ENCODE data around the gene RSPH4A.
"Not testable (repeated sequence)": the region's sequence is repeated elsewhere in the genome, so short reads cannot be mapped to it uniquely, and the experiment has no call there.

RSPH4A gene

GRCh38 chr6:116586738-116587137, 29.5 kb upstream of the RSPH4A start:
- no peak for DNase-seq (ENCODE audit: low read depth in 1 of 2, low spot score in 1 of 2)
- in situ Hi-C loops (cut with HindIII; ENCODE audit: low pct_unique_long_range_greater_than_20kb, low sequenced_read_pairs) = no loop called here
- TF ChIP-seq JUND (IDR thresholded peaks at IDR 0.05; ENCODE audit: low read depth) = no peak

- in situ Hi-C loops (cut with HindIII; ENCODE audit: low pct_unique_long_range_greater_than_20kb, low sequenced_read_pairs) = no loop called here
- TF ChIP-seq JUND (IDR thresholded peaks at IDR 0.05; ENCODE audit: low read depth) = no peak
- no peak for DNase-seq (ENCODE audit: low read depth in 1 of 2, low spot score in 1 of 2)
Observed at GRCh38 chr6:116595247-116595646, 21.0 kb upstream of the RSPH4A start.

- DNase-seq (ENCODE audit: low read depth in 1 of 2, low spot score in 1 of 2) = peak in 1 of 2 experiments; percentile 48
- in situ Hi-C loops (cut with HindIII; ENCODE audit: low pct_unique_long_range_greater_than_20kb, low sequenced_read_pairs) = no loop called here
- no peak for TF ChIP-seq JUND (IDR thresholded peaks at IDR 0.05; ENCODE audit: low read depth)
Observed at GRCh38 chr6:116596815-116597214, 19.5 kb upstream of the RSPH4A start.

GRCh38 chr6:116603916-116604315, 12.4 kb upstream of the RSPH4A start:
- in situ Hi-C loops (cut with HindIII; ENCODE audit: low pct_unique_long_range_greater_than_20kb, low sequenced_read_pairs); DNase-seq (ENCODE audit: low read depth in 1 of 2, low spot score in 1 of 2): not testable (repeated sequence)

- in situ Hi-C loops (cut with HindIII; ENCODE audit: low pct_unique_long_range_greater_than_20kb, low sequenced_read_pairs); DNase-seq (ENCODE audit: low read depth in 1 of 2, low spot score in 1 of 2): not testable (repeated sequence)
Observed at GRCh38 chr6:116604868-116605267, 11.4 kb upstream of the RSPH4A start.

GRCh38 chr6:116605935-116606334, 10.3 kb upstream of the RSPH4A start:
- in situ Hi-C loops (cut with HindIII; ENCODE audit: low pct_unique_long_range_greater_than_20kb, low sequenced_read_pairs) = no loop called here
- no peak for DNase-seq (ENCODE audit: low read depth in 1 of 2, low spot score in 1 of 2)
- no peak for TF ChIP-seq JUND (IDR thresholded peaks at IDR 0.05; ENCODE audit: low read depth)

- in situ Hi-C loops (cut with HindIII; ENCODE audit: low pct_unique_long_range_greater_than_20kb, low sequenced_read_pairs) = no loop called here
- TF ChIP-seq JUND (IDR thresholded peaks at IDR 0.05; ENCODE audit: low read depth) = no peak
- no peak for DNase-seq (ENCODE audit: low read depth in 1 of 2, low spot score in 1 of 2)
Observed at GRCh38 chr6:116611056-116611455, 5.2 kb upstream of the RSPH4A start.

GRCh38 chr6:116616737-116617053, 416 bp downstream of the RSPH4A start:
- TF ChIP-seq JUND (IDR thresholded peaks at IDR 0.05; ENCODE audit: low read depth) = no peak
- in situ Hi-C loops (cut with HindIII; ENCODE audit: low pct_unique_long_range_greater_than_20kb, low sequenced_read_pairs) = no loop called here
- peak in 1 of 2 experiments; percentile 6 for DNase-seq (ENCODE audit: low read depth in 1 of 2, low spot score in 1 of 2)

GRCh38 chr6:116624036-116624805, 7.9 kb downstream of the RSPH4A start:
- no peak for DNase-seq (ENCODE audit: low read depth in 1 of 2, low spot score in 1 of 2)
- in situ Hi-C loops (cut with HindIII; ENCODE audit: low pct_unique_long_range_greater_than_20kb, low sequenced_read_pairs) = no loop called here
- no peak for TF ChIP-seq JUND (IDR thresholded peaks at IDR 0.05; ENCODE audit: low read depth)

- no peak for DNase-seq (ENCODE audit: low read depth in 1 of 2, low spot score in 1 of 2)
- TF ChIP-seq JUND (IDR thresholded peaks at IDR 0.05; ENCODE audit: low read depth) = no peak
- in situ Hi-C loops (cut with HindIII; ENCODE audit: low pct_unique_long_range_greater_than_20kb, low sequenced_read_pairs) = no loop called here
Observed at GRCh38 chr6:116625872-116626271, 9.6 kb downstream of the RSPH4A start.

GRCh38 chr6:116629563-116629981, 13.3 kb downstream of the RSPH4A start:
- in situ Hi-C loops (cut with HindIII; ENCODE audit: low pct_unique_long_range_greater_than_20kb, low sequenced_read_pairs) = no loop called here
- no peak for DNase-seq (ENCODE audit: low read depth in 1 of 2, low spot score in 1 of 2)
- TF ChIP-seq JUND (IDR thresholded peaks at IDR 0.05; ENCODE audit: low read depth) = no peak

- no peak for TF ChIP-seq JUND (IDR thresholded peaks at IDR 0.05; ENCODE audit: low read depth)
- in situ Hi-C loops (cut with HindIII; ENCODE audit: low pct_unique_long_range_greater_than_20kb, low sequenced_read_pairs) = no loop called here
- no peak for DNase-seq (ENCODE audit: low read depth in 1 of 2, low spot score in 1 of 2)
Observed at GRCh38 chr6:116631379-116631990, 15.2 kb downstream of the RSPH4A start.

- no peak for TF ChIP-seq JUND (IDR thresholded peaks at IDR 0.05; ENCODE audit: low read depth)
- in situ Hi-C loops (cut with HindIII; ENCODE audit: low pct_unique_long_range_greater_than_20kb, low sequenced_read_pairs) = no loop called here
- peak in 1 of 2 experiments; percentile 46 for DNase-seq (ENCODE audit: low read depth in 1 of 2, low spot score in 1 of 2)
Observed at GRCh38 chr6:116633685-116634084, 17.4 kb downstream of the RSPH4A start.

GRCh38 chr6:116648156-116648555, 31.9 kb downstream of the RSPH4A start:
- DNase-seq (ENCODE audit: low read depth in 1 of 2, low spot score in 1 of 2) = no peak
- in situ Hi-C loops (cut with HindIII; ENCODE audit: low pct_unique_long_range_greater_than_20kb, low sequenced_read_pairs) = no loop called here
- no peak for TF ChIP-seq JUND (IDR thresholded peaks at IDR 0.05; ENCODE audit: low read depth)
